ENCODE measurements around the gene SERPINB8.

DNA sequence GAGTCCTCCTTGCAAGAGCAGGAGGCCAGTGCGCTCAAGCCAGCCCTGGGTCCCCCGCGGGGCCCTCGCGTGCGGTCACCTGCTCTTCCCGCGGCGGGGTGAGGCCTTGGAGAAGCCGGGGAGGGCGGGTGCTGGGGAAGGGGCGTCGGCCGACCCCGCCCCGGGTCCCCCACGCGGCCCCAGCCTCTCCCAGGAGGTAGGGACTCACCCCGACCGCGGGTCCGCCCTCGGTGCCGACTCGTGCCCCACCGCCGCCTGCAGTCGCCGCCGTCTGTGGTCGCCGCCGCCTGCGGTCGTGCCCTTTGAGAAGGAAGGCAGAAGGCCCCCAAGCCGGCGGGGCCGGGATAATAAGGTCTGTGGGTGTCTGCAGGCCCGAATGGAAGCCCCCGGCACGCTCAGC is 32.7 kb downstream of the SERPINB8 start:
- no peak for TF ChIP-seq POLR2A (IDR thresholded peaks at IDR 0.05)
- TF ChIP-seq, protein P1, sequence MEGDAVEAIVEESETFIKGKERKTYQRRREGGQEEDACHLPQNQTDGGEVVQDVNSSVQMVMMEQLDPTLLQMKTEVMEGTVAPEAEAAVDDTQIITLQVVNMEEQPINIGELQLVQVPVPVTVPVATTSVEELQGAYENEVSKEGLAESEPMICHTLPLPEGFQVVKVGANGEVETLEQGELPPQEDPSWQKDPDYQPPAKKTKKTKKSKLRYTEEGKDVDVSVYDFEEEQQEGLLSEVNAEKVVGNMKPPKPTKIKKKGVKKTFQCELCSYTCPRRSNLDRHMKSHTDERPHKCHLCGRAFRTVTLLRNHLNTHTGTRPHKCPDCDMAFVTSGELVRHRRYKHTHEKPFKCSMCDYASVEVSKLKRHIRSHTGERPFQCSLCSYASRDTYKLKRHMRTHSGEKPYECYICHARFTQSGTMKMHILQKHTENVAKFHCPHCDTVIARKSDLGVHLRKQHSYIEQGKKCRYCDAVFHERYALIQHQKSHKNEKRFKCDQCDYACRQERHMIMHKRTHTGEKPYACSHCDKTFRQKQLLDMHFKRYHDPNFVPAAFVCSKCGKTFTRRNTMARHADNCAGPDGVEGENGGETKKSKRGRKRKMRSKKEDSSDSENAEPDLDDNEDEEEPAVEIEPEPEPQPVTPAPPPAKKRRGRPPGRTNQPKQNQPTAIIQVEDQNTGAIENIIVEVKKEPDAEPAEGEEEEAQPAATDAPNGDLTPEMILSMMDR (IDR thresholded peaks at IDR 0.05): no peak
